ENCODE data around the gene PYGB.

PYGB gene

DNA sequence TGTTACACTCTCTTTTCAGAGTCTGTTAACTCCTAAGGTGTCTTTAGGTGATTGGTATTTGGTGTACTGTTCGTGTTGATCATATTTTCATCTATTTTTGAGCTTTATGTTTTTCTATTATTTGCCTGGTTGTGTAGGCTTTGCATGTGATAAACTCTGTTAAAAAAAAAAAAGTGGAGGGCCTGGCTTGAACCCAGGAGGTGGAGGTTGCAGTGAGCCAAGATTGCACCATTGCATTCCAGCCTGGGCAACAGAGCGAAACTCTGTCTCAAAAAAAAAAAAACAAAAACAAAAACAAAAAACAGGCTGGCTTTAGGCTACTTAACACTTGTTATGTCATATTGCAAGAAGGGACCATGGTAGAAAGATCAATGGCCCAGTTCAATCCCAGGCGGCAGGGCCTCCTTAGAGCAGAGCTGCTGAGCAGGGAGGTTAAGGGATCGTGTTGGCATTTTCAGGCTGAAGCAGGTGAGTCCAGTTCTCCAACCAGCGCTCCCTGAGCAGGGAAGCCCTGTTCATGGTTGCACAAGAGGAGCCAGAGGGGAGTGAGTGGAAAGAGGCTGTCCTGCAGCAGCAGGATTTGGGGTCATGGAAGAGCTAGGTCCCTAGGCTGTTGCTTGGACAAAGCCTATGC lies 8.5 kb downstream of the PYGB start:
- Histone ChIP-seq H3K27ac (no peak overlapping the region), H3K4me2 (no peak overlapping the region), H4K20me1 (ENCODE audit: insufficient read depth) (no peaks in the 10 kb centered on the region), H3K79me2 (ENCODE audit: insufficient read depth, low read depth) (peaks cover 33% of the 10 kb centered on the region), H3K27me3 (ENCODE audit: insufficient read depth, low read depth) (no peaks in the 10 kb centered on the region), H2AFZ (ENCODE audit: low read depth) (no peak overlapping the region), H3K9ac (no peak overlapping the region), H3K4me1 (ENCODE audit: low read depth, poor library complexity, severe bottlenecking) (peaks cover 39% of the 10 kb centered on the region), H3K36me3 (ENCODE audit: insufficient read depth) (no peaks in the 10 kb centered on the region), H3K4me3 (IDR thresholded peaks at IDR 0.05; ENCODE audit: insufficient read depth, low read depth, low read length) (no peak overlapping the region)
- TF ChIP-seq, protein P1, sequence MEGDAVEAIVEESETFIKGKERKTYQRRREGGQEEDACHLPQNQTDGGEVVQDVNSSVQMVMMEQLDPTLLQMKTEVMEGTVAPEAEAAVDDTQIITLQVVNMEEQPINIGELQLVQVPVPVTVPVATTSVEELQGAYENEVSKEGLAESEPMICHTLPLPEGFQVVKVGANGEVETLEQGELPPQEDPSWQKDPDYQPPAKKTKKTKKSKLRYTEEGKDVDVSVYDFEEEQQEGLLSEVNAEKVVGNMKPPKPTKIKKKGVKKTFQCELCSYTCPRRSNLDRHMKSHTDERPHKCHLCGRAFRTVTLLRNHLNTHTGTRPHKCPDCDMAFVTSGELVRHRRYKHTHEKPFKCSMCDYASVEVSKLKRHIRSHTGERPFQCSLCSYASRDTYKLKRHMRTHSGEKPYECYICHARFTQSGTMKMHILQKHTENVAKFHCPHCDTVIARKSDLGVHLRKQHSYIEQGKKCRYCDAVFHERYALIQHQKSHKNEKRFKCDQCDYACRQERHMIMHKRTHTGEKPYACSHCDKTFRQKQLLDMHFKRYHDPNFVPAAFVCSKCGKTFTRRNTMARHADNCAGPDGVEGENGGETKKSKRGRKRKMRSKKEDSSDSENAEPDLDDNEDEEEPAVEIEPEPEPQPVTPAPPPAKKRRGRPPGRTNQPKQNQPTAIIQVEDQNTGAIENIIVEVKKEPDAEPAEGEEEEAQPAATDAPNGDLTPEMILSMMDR (conservative IDR thresholded peaks at IDR 0.05; ENCODE audit: low read depth, low read length) = no peak

- H3K36me3 ChIP-seq (ENCODE audit: insufficient read depth) = no peaks in the 10 kb centered on the region
Measured at GRCh38 chr20:25257130-25257529, 9.2 kb downstream of the PYGB start.

DNA sequence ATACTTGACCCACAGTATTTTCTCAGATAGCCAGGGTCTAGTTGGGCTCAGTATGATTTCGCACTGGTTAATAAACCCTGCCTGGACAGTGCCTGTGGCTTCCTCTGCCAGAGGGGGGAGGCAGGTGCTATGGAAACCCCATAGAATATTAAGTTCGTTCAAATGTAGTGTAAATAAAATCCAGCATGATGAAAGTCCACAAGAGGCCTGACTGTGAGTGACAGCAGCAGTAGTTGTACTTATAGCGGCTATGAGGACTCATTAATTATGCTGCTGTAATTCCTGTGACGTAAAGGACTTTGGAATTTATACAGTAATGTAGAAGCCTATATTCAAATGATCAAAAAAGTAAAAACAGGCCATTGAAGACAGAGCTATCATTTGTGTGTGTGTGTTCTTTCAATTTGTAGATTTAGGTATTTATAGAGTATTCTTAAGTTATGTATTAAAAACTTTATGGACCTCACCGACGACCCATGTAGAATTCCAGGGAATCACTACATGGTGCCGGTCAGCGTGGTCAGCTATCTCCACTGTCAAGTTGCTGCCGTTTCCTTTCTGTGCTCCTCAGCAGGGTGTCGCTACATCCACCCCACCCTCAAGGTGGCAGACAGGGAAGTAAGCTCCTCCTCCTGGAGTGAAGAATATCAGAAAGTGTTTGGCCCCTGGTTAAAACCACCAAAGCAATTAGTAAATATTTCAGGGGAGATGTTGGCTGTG lies 10.0 kb downstream of the PYGB start:
- H3K9ac ChIP-seq = no peak overlapping the region
- peaks cover 25% of the 10 kb centered on the region for H3K4me1 ChIP-seq (ENCODE audit: low read depth, poor library complexity, severe bottlenecking)
- no peak overlapping the region for H2AFZ ChIP-seq (ENCODE audit: low read depth)
- peaks cover 29% of the 10 kb centered on the region; the same call in 1 of the 2 replicates for H3K79me2 ChIP-seq (ENCODE audit: insufficient read depth, low read depth)
- TF ChIP-seq, protein P1 (conservative IDR thresholded peaks at IDR 0.05; ENCODE audit: low read depth, low read length) = no peak
- no peak overlapping the region for H3K4me2 ChIP-seq
- no peaks in the 10 kb centered on the region for H3K27me3 ChIP-seq (ENCODE audit: insufficient read depth, low read depth)
- no peaks in the 10 kb centered on the region for H4K20me1 ChIP-seq (ENCODE audit: insufficient read depth)
- H3K4me3 ChIP-seq (IDR thresholded peaks at IDR 0.05; ENCODE audit: insufficient read depth, low read depth, low read length) = no peak overlapping the region
- no peak overlapping the region for H3K27ac ChIP-seq
- H3K36me3 ChIP-seq (ENCODE audit: insufficient read depth) = no peaks in the 10 kb centered on the region

More at GRCh38 chr20:25257130-25257529, 9.2 kb downstream of the PYGB start:
- Histone ChIP-seq H3K4me2 (no peak overlapping the region), H4K20me1 (ENCODE audit: insufficient read depth) (no peaks in the 10 kb centered on the region), H3K9ac (no peak overlapping the region), H3K27me3 (ENCODE audit: insufficient read depth, low read depth) (no peaks in the 10 kb centered on the region), H3K79me2 (ENCODE audit: insufficient read depth, low read depth) (peaks cover 32% of the 10 kb centered on the region; the same call in 1 of the 2 replicates), H3K27ac (no peak overlapping the region), H3K4me1 (ENCODE audit: low read depth, poor library complexity, severe bottlenecking) (peaks cover 33% of the 10 kb centered on the region), H2AFZ (ENCODE audit: low read depth) (no peak overlapping the region), H3K4me3 (IDR thresholded peaks at IDR 0.05; ENCODE audit: insufficient read depth, low read depth, low read length) (no peak overlapping the region)
- TF ChIP-seq, protein P1 (conservative IDR thresholded peaks at IDR 0.05; ENCODE audit: low read depth, low read length) = no peak

DNA sequence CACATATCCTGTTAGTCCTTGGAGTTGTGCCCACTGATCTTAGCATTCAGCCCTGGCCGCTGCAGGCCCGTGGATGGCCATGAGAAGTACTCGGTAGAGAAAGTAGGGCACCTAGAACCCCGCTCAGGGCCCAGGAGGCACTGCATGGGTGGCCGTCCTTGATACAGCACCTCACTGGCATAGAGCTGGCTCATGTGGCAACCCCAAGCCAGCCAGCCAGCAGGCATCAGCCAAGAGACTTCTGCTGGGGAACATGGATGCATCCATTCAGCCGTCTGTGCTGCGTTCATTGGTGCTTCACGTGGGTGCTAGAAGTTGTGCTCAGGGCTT lies 10.6 kb downstream of the PYGB start:
- no peak overlapping the region for H3K27ac ChIP-seq
- no peak overlapping the region for H2AFZ ChIP-seq (ENCODE audit: low read depth)
- H3K27me3 ChIP-seq (ENCODE audit: insufficient read depth, low read depth) = no peaks in the 10 kb centered on the region
- H3K4me3 ChIP-seq (IDR thresholded peaks at IDR 0.05; ENCODE audit: insufficient read depth, low read depth, low read length) = no peak overlapping the region
- no peaks in the 10 kb centered on the region for H3K36me3 ChIP-seq (ENCODE audit: insufficient read depth)
- H3K9ac ChIP-seq = no peak overlapping the region
- no peaks in the 10 kb centered on the region for H4K20me1 ChIP-seq (ENCODE audit: insufficient read depth)
- TF ChIP-seq, protein P1 (conservative IDR thresholded peaks at IDR 0.05; ENCODE audit: low read depth, low read length) = no peak
- H3K79me2 ChIP-seq (ENCODE audit: insufficient read depth, low read depth) = peaks cover 25% of the 10 kb centered on the region; the same call in 1 of the 2 replicates
- peaks cover 20% of the 10 kb centered on the region for H3K4me1 ChIP-seq (ENCODE audit: low read depth, poor library complexity, severe bottlenecking)
- H3K4me2 ChIP-seq = no peak overlapping the region

Data from KMS-11 (cell line).